Measurements from ENCODE around the gene SUSD3.
A peak's percentile ranks its signal among the peaks of the same experiment; 100 is the strongest.
"Not testable (repeated sequence)": the region's sequence is repeated elsewhere in the genome, so short reads cannot be mapped to it uniquely, and the experiment has no call there.

SUSD3 gene

GRCh38 chr9:93058355-93059010, at the start of gene SUSD3:
Gene SUSD3, plus strand, starts transcription at chr9:93058701. Its CDS starts 42 bp downstream, at chr9:93058743.
- peak; percentile 83 for DNase-seq

GRCh38 chr9:93009337-93010015, 49.0 kb upstream of the SUSD3 start:
- no peak for DNase-seq

- no peak for DNase-seq
Observed at GRCh38 chr9:93010056-93010455, 48.4 kb upstream of the SUSD3 start.

- DNase-seq, result no peak
Observed at GRCh38 chr9:93010704-93011103, 47.8 kb upstream of the SUSD3 start.

GRCh38 chr9:93011114-93011513, 47.4 kb upstream of the SUSD3 start:
- no peak for DNase-seq

GRCh38 chr9:93012963-93013855, 45.3 kb upstream of the SUSD3 start:
- DNase-seq, result no peak

GRCh38 chr9:93013856-93014582, 44.5 kb upstream of the SUSD3 start:
- DNase-seq, result no peak

- DNase-seq, result not testable (repeated sequence)
Observed at GRCh38 chr9:93015190-93015589, 43.3 kb upstream of the SUSD3 start.

- no peak for DNase-seq
Observed at GRCh38 chr9:93017621-93018020, 40.9 kb upstream of the SUSD3 start.

- no peak for DNase-seq
Observed at GRCh38 chr9:93020151-93020550, 38.4 kb upstream of the SUSD3 start.

GRCh38 chr9:93020771-93021670, 37.5 kb upstream of the SUSD3 start:
- DNase-seq, result no peak

GRCh38 chr9:93022066-93022465, 36.4 kb upstream of the SUSD3 start:
- no peak for DNase-seq

GRCh38 chr9:93022721-93023520, 35.6 kb upstream of the SUSD3 start:
- no peak for DNase-seq

- no peak for DNase-seq
Observed at GRCh38 chr9:93023521-93023815, 35.0 kb upstream of the SUSD3 start.

- DNase-seq, result no peak
Observed at GRCh38 chr9:93024646-93024910, 33.9 kb upstream of the SUSD3 start.

- DNase-seq, result no peak
Observed at GRCh38 chr9:93024986-93025630, 33.4 kb upstream of the SUSD3 start.

- no peak for DNase-seq
Observed at GRCh38 chr9:93025736-93026135, 32.8 kb upstream of the SUSD3 start.

GRCh38 chr9:93026640-93027039, 31.9 kb upstream of the SUSD3 start:
- DNase-seq, result no peak

- DNase-seq, result no peak
Observed at GRCh38 chr9:93027750-93028149, 30.8 kb upstream of the SUSD3 start.

GRCh38 chr9:93028448-93029006, 30.0 kb upstream of the SUSD3 start:
- DNase-seq, result no peak
